Epithelial cell of proximal tubule (primary cell): ENCODE results near the gene PRR33. TPM values are rescaled to one million over a fixed set of nuclear protein-coding genes. Genes with fewer than 3 reads are reported as not detected.
"Not testable (repeated sequence)": the region's sequence is repeated elsewhere in the genome, so short reads cannot be mapped to it uniquely, and the experiment has no call there.

Experiments used
- DNase-seq: peaks from one replicate; pipeline ENCODE4 v3.0.0-alpha.2; 2011; ENCODE audit warnings: low read depth
- H3K4me3 ChIP-seq: 2 replicates; pipeline ENCODE4 v1.5.1; 2011; ENCODE audit warnings: low read depth, mild to moderate bottlenecking, low read length
- total RNA-seq: library from RNA; depleted of rRNA; stranded (reverse); fragments of >200 nt; gene quantifications from 2 replicates; pipeline ENCODE4 v1.2.3, GENCODE V29; 2015
- TF ChIP-seq, protein P1 (sequence below): conservative IDR thresholded peaks from 2 replicates; pipeline ENCODE4 v1.5.1; 2012; ENCODE audit warnings: low read depth, mild to moderate bottlenecking, low read length

The PRR33 gene
- total RNA-seq, result not detected in 2 replicates

- TF ChIP-seq, protein P1, sequence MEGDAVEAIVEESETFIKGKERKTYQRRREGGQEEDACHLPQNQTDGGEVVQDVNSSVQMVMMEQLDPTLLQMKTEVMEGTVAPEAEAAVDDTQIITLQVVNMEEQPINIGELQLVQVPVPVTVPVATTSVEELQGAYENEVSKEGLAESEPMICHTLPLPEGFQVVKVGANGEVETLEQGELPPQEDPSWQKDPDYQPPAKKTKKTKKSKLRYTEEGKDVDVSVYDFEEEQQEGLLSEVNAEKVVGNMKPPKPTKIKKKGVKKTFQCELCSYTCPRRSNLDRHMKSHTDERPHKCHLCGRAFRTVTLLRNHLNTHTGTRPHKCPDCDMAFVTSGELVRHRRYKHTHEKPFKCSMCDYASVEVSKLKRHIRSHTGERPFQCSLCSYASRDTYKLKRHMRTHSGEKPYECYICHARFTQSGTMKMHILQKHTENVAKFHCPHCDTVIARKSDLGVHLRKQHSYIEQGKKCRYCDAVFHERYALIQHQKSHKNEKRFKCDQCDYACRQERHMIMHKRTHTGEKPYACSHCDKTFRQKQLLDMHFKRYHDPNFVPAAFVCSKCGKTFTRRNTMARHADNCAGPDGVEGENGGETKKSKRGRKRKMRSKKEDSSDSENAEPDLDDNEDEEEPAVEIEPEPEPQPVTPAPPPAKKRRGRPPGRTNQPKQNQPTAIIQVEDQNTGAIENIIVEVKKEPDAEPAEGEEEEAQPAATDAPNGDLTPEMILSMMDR, result no peak
- no peak for DNase-seq
- H3K4me3 ChIP-seq, result no peak within 1 kb of the TSS
Observed at GRCh38 chr11:1891831-1892115, at the start of gene PRR33. TSS of gene PRR33 (minus strand) at chr11:1891895. CDS start at chr11:1890584, 1,311 bp downstream.

DNA sequence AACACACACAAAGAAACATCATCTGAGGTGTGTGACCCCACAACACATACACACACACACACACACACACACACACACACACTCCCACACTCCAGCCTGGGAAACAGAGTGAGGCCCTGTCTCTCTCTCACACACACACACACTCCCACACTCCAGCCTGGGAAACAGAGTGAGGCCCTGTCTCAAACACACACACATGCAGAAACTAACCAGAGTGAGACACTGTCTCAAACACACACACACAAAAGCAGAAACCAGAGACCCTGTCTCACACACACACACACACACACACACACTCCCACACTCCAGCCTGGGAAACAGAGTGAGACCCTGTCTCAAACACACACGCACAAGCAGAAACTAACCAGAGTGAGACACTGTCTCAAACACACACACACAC is 48.1 kb upstream of the PRR33 start:
- not testable (repeated sequence) for H3K4me3 ChIP-seq, DNase-seq

DNA sequence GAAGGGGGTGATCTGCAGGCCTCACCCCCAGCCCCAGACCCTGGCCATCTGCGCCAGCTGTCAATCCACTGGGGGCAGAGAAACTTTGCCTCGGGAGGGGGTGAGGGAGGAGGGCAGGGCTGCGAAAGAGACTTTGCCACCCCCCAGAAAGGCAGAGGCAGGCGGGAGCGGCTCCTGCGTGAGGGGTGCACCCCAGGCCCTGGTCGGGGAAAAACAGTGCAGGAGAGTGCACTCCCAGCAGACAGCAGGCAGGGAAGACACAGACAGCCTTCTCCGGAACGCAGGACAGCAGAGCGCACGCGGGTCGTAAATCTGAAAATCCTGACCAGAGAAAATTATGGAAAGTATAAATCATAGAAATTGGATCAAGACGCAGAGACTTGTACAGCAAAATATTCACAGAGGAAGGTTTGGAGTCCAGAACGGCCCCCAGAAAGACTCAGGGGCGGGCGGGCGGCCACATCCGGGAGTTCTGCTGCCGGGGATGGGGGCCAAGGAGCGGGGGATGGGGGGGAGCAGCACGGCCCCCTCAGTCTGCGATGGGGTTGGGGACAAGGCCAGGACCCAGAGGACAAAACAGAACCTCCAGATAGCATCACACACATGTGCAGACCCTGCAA is 47.4 kb upstream of the PRR33 start:
- TF ChIP-seq, protein P1, result no peak
- no peak for DNase-seq
- no peak overlapping the region for H3K4me3 ChIP-seq

GRCh38 chr11:1938343-1939005 is 46.8 kb upstream of the PRR33 start:
- no peak overlapping the region for H3K4me3 ChIP-seq
- no peak for DNase-seq
- TF ChIP-seq, protein P1, result no peak

GRCh38 chr11:1937616-1938342 is 46.1 kb upstream of the PRR33 start:
- no peak for DNase-seq
- TF ChIP-seq, protein P1, result no peak
- no peak overlapping the region for H3K4me3 ChIP-seq

GRCh38 chr11:1936781-1937615 is 45.3 kb upstream of the PRR33 start:
- TF ChIP-seq, protein P1, result no peak
- DNase-seq, result no peak
- H3K4me3 ChIP-seq, result no peak overlapping the region
